ENCODE measurements around the gene KIAA1191.

DNA sequence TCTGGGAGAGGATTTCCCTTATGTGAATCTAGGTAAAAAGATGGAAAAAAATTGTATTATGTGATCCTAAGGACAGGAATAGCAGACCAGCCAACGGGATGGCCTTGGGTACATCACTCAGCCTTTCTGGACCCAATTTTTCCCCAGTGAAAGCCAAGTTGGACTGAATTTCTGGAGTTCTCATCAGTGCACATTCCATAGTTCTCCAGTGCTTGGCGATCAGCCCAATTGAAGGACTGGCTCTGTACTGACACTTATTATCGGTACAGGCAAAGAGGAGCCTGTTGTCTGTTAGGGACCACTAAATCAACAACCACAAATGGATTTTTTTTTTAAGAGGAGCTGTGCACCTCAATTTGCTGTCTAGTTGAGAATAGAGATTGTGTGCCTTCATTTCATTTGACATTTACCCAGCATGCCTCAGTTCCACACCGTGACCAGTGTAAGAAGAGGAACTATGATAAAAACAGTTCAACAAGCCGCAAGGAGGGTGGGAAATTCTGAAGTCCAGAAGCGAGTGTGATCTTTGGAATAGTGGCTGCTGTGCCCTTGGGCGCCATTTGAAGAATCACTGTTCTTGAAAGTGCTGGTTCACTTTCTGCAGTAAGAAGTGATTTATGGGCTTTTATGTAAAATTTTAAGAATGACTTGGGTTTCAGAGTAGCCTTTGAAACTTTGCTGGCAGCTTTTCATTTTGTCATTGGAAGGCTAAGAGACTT lies 11.7 kb upstream of the KIAA1191 start:
- TF ChIP-seq CTCF (IDR thresholded peaks at IDR 0.05) (no peak), POLR2A (IDR thresholded peaks at IDR 0.05) (no peak), POLR2AphosphoS5 (IDR thresholded peaks at IDR 0.05) (no peak), EP300 (IDR thresholded peaks at IDR 0.05) (no peak)

Measured in suprapubic skin (tissue), 4 donors.